ENCODE data around the gene GPC3.
"Not testable (repeated sequence)": the region's sequence is repeated elsewhere in the genome, so short reads cannot be mapped to it uniquely, and the experiment has no call there.

GPC3 gene

DNA sequence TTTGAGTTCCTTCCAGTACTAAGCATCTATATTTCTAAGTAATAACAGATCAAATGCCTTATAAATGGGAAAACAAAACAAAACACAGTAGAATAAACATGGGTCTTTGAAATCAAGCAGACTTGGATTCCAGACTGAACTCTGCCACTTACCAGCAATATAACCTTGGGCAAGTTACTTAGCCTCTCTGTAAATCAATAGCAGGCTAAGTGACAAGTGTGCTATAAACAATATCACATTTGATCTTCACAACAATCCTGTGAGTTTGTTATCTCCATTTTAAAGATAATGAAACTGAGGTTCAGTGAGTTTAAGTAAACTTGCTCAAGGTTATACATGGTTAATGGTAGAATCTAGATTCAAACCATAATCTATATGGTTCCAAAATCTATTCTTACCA lies 165.8 kb downstream of the GPC3 start:
- no peak for DNase-seq

DNA sequence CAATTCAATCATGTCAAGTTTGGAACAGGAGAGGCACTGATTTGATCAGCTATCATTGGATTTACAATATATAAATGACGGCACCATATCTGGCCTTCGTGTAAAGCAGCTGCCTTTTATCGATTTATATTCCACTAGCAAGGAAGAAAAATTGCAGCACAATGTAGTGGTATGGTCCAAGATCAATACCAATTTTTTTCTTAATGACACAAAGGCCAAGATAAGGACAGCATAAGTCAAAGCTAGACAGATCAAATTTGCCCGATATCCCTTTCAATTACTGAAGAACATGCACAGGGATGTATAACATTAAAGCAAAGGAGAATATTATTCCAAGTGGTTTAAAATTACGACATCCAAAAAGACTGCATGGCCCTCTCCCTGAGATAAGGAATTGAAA lies 167.4 kb downstream of the GPC3 start:
- DNase-seq, result no peak

DNA sequence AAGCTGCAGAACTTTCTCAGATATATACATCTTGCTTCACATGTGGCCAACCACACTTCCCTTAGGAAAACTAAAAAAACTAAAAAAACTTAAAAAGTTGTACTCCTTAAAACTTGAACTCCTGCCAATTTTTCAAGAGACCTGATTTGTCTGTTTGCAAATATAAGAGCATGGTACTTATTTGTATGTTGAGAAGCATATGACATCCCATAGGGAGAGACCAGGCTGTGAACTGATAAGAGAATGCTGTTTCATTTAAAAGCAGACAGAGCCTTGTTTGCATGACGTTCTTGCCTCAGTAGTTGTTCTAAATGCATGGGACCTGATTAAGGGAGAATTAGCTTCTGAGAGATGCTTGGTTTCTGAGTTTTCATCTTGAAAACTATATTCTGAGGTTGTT lies 169.9 kb downstream of the GPC3 start:
- DNase-seq, result no peak

DNA sequence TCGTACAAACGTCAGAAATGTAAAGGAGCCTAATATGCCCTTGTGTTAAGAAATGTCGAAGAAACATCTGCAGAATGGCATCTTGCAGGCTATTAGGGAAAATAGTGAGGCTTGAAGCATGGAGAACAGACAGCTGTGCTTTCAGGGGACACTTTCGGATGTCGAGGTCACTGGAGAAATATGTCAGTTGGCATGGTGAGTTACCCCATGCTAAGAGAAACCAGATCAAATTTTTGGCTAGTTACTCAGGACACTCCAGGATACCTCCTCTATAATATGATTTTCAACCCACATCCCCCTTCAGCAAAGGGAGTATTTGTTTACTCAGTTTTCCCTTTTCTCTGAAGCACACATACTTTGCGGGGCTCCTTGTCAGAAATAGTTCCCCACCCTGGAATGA lies 171.4 kb downstream of the GPC3 start:
- no peak for DNase-seq

- DNase-seq, result no peak
Observed at GRCh38 chrX:133812402-133812801, 173.0 kb downstream of the GPC3 start.

DNA sequence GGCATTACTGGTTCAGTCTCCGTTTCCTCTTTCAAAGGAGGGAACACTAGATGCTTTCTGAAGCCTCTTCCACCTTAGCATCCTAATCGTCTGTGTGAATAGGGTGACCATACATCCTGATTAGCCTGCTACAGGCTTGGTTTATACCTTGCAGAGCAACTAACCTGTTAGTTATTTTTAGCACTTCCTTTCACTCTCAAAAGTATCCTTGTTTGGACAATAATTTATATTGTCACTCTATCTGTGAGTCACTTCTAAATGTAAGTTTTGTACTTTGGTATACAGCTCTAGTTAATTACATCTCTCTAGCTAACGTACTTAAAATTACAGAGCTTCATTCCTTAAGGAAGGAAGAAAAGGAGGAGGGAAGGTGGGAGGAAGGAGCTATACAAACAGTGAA lies 174.5 kb downstream of the GPC3 start:
- DNase-seq, result no peak

DNA sequence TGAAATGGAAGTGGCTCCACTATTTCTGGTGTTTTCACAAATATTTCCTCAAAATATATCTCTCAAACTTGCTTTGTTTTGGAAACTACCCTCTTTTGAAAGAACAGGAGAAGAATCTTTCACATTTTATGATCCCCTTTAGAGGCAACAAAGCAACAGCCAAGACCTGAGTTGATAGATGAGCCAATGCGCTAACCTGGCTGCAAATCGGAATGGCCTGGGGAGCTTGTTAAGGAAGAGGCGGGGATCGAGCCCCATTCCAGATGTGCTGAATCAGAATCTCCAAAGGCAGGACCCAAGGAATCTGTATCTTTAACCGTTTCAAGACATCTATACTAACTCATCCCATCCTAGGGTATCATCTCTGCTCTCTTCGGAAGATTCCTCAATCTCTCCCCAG lies 181.3 kb downstream of the GPC3 start:
- DNase-seq, result no peak

DNA sequence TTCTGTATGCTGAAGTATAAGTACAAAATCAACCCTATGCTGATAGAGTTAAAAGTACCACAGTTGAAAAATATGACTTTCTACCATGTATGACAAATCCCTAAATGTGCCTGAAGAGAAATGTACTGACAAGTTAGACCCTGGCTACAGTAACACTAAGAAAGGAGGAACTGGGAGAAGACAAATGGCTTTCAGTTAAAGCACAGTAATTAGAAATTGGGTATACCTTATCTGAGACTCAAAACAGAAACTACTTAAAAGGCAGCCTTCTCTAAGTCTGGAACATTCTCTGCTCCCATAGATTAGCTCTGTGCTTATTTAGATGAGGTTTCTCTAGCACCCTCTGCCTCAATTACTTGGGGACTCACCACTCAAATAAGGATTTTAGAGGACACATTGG lies 189.1 kb downstream of the GPC3 start:
- DNase-seq, result no peak

DNA sequence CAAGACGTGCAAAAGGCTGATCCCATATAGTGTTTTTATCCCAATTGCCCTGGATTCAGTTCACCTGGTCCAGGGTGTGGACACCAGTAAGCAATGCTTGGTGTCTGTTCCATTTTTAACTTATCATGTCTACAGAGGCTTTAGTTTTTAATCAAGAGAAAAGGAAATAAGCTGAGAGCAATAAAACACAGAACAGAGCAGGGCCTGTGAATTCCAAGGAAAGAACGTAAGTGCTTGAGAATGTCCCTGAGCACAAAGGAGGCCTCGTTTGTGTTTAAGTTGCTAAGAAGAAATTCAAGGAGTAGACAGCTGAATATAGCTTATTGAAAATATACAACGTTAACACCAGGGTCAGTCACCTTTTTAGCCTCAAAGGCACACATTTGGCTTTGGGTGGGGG lies 191.3 kb downstream of the GPC3 start:
- no peak for DNase-seq

- DNase-seq, result no peak
Observed at GRCh38 chrX:133793626-133794025, 191.8 kb downstream of the GPC3 start.

DNA sequence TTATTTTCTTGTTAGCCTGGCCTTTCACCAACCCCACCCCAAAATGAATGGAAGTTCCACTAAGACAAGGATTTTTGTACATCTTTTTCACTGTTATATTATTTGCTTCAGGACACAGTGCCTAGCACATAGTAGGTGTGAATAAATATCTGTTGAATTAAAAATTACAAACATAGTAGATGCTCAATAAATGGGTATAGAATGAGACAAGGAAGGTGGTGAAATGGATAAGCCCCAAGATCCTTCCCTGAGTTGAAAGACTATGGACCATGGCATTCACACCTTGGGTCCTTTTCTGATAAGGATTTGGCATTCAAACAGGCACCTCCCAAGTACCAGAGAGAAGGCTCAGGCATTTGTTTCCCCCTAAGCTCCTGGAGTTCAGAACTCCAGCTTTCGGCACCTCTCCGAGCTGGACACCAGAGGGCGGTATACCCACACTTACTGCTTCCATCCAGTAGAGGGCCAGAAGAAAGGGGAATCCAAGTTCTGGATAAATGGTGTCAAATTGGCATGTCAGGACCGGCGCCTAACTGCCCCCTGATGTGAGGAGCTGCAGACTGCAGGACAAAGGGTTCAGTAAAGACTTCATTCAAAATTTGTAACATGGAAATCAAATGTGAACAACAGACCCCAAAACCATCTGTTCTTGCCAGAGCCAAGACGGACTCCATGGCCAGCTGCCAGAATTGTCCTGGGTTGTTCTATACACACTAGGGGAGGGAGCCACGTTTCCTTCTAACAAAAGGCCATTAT lies 193.0 kb downstream of the GPC3 start:
- DNase-seq, result peak; percentile 13

DNA sequence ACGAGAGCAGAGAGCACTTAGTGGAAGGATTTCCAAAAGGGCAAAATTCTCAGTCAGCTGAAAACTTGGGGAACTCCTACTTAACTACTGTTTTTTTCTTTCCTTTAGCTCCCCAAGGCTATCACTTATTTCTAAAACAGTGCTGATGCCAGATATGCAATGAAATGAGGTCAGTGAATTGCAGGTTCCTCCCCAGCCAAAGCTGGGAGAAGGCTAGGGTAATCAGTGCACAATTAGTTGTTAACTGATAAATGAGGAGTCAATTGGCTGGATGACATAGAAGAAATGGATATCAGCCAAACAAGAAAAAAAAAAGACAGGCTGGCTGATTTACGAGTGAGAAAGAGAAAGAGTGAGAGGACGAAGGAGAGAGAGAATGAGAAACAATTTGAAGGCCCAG lies 195.6 kb downstream of the GPC3 start:
- no peak for DNase-seq

DNA sequence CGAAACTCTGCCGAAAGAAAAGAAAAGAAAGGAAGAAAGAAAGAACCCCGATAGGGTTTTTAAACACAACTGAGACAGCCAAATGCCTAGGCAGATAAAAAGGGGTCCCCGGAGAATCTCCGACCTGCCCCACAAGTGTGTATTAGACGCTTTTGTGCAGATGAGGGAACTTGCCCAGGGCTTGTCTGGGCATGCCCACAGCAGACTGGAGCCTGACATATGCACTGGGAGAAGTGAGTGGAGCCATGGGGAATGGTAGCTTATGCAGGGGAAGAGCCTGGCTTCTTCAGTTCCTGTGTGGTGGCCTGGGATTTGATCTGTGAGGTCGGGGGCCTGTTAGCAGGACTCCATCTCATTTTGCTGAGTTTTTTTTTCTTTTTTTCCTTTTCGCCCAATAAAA lies 199.0 kb downstream of the GPC3 start:
- DNase-seq, result no peak

GRCh38 chrX:133783274-133783673 lies 202.1 kb downstream of the GPC3 start:
- no peak for DNase-seq

DNA sequence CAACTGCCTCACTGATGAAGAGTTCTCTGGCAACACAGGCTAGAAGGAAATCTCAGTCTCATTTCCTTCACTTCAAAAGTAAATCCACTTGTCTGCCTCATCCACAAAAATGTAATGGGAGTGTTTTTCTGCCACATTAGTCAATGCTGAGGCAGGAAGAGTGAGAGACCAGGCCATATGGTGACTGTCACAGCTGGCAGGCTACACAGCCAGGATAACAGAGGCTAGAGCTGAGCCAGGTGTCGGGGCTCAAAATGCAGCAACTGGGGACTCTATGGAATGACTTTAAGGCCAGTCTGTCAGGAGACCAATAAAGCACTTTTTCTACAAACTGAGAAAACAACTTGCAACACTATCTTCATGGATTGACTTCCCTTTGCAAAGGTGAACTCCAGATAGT lies 204.2 kb downstream of the GPC3 start:
- DNase-seq, result no peak

DNA sequence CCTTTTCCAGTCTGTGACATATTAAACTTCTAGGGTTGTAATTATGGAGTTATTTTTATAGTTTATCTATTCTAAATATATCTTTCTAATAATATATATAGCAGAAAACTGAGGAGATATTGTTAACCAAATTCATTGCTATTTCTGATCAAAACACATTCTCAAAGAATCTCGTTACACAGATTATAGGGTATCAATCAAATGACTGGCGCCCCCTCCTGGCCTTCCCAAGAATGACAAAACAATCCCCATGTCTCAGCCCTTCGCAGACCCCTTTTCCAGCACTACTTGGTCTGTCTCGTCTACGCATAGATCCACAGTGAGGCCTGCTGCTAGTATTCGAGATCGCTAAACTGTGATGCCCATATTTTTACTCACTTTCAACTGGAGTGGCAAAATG lies 209.3 kb downstream of the GPC3 start:
- no peak for DNase-seq

DNA sequence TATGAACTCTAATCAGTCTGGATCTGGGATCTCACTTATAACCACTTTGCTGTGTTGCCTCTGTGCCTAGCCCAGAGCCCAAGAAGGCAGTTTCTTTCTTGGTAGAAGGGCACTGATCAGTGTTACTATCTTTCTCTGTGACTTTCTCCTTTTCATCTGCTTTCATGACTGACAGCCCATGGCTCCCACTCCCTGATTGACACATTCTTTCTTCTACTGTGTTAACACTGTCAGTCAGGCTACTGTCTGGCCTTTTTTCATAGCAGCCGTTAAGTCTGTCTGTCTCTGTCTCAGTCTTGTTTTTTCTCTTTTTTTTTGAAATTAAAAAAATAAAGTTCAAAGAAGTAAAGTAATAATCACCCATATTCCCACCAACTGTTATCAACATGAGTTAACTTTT lies 210.6 kb downstream of the GPC3 start:
- no peak for DNase-seq

- DNase-seq, result no peak
Observed at GRCh38 chrX:133771086-133771646, 214.2 kb downstream of the GPC3 start.

- not testable (repeated sequence) for DNase-seq
Observed at GRCh38 chrX:133762976-133763548, 222.3 kb downstream of the GPC3 start.

- no peak for DNase-seq
Observed at GRCh38 chrX:133754657-133755056, 230.7 kb downstream of the GPC3 start.

DNA sequence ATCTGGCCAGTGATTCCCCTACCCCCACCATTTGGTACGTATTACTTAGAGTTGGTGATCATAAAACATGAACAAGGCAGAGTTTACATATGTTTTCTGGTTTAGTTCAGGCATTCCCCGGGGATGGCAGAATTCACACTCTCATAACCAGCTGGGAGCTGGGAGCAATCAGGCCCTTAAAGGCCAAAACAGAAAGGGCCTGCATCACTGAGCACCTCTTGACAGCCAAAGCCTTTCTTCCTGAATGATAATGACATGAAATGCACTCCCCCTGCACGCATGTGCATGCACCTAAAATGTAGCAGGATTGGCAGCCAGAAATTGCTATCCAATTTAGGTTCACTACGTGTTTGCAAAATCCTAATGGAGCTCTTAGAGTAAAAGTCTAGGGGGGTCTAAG lies 235.4 kb downstream of the GPC3 start:
- no peak for DNase-seq

DNA sequence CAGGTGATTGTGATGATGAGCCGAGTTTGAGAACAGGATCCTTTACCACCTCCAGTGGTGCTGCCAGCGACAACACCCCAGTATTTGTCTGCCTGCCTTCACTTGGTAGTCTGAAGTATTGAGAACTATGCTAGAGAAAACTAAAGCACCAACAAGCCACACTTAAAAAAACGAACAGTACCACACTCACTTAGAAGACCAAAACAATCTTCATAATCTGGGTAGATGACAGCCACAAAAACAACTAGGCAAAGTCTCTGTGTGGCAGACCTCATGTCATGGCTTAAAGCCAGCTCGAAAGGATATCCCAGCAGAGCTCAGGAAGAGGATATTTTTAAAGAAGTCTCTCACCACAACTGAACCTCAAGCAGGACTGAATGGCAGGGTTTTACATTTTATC lies 236.0 kb downstream of the GPC3 start:
- DNase-seq, result no peak

DNA sequence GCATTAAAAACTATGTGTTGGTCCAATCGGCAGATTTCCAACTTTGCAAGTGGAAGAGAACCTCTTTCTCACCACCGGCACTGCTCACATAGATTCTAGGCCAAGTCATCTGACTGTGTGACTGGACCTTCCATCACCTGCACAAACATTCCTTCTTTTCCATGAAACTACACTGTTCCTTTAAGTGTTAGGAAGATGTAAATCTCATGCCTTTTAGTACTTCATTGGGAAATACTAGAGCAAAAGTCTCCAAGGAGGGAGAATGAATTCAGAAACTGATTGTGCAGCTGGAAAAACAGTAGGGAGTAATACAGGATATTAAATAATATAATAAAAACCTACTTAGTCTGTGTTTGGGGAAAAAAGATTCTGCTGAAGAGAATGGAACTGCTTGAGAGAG lies 238.2 kb downstream of the GPC3 start:
- no peak for DNase-seq

GRCh38 chrX:133746593-133746992 lies 238.8 kb downstream of the GPC3 start:
- DNase-seq, result no peak

GRCh38 chrX:133745349-133745748 lies 240.0 kb downstream of the GPC3 start:
- DNase-seq, result no peak

Data from activated effector memory CD4-positive, alpha-beta T cell treated with Interleukin-2 at 50 U/mL for 16 hours (primary cell).